ENCODE measurements around the gene CCDC40. TPM values are rescaled to one million over a fixed set of nuclear protein-coding genes. Genes with fewer than 3 reads are reported as not detected.

The CCDC40 gene
- total RNA-seq, 1 donor from 2014 or later = 29.6 TPM

DNA sequence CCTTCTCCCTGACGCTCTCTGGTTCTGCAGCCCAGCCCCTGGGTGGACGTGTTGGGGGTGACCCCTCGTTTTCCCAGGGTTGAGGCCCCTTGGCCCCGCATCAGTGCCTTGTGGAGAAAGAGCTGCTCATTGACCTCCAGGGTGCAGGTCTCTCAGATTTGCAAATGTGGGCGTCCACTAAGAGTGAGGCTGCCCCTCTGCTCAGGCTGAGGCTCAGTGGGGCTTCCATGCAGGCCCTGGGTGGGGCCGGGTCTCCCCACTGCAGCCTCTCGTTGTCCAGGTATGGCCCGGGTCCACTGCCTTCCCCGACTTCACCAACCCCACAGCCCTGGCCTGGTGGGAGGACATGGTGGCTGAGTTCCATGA lies 74.0 kb downstream of the CCDC40 start:
- Mint-ChIP-seq H3K9me3 (peaks cover 6% of the 10 kb centered on the region), H3K4me1 (ENCODE audit: unreplicated experiment) (peaks cover 8% of the 10 kb centered on the region), H3K27me3 (no peaks in the 10 kb centered on the region), H3K4me3 (no peak overlapping the region), H3K36me3 (no peaks in the 10 kb centered on the region), H3K27ac (no peak overlapping the region)
- DNase-seq (ENCODE audit: extremely low spot score, unreplicated experiment) = no peak
- TF ChIP-seq, protein P1, sequence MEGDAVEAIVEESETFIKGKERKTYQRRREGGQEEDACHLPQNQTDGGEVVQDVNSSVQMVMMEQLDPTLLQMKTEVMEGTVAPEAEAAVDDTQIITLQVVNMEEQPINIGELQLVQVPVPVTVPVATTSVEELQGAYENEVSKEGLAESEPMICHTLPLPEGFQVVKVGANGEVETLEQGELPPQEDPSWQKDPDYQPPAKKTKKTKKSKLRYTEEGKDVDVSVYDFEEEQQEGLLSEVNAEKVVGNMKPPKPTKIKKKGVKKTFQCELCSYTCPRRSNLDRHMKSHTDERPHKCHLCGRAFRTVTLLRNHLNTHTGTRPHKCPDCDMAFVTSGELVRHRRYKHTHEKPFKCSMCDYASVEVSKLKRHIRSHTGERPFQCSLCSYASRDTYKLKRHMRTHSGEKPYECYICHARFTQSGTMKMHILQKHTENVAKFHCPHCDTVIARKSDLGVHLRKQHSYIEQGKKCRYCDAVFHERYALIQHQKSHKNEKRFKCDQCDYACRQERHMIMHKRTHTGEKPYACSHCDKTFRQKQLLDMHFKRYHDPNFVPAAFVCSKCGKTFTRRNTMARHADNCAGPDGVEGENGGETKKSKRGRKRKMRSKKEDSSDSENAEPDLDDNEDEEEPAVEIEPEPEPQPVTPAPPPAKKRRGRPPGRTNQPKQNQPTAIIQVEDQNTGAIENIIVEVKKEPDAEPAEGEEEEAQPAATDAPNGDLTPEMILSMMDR (conservative IDR thresholded peaks at IDR 0.05) = no peak

DNA sequence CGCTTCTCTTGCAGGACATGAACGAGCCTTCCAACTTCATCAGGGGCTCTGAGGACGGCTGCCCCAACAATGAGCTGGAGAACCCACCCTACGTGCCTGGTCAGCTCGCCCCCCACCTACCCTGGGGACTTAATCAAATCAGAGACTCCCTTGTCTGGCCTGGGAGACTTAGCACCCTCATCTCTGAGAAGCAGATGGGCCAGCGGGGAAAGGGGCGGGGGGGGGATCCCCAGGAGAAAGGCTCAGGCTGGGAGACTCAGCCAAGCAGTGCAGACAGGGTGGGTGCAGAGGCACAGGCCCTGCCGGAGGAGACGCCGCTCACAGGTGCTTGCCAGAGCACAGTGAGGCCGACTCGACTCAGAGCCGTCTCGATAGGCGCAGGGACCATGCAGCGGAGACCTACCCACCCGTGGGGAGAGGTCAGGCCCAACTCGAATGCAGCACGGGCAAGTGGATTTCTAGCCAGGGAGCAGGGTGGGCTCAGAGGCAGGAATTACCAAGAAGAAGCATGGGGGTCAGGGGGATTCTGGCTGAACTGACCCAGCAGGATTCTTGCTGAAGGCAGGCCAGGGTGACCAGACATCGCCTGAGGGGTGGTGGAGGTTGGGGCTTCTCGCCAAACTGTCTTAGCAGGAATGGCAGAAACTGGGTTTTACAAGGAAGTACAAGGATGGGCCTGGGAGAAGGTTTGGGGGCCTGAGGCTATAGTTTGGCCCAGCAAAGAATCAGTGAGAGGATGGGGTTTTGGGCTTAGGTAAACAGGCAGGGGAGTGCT lies 74.7 kb downstream of the CCDC40 start:
- peaks cover 7% of the 10 kb centered on the region for H3K9me3 Mint-ChIP-seq
- no peaks in the 10 kb centered on the region for H3K36me3 Mint-ChIP-seq
- H3K27me3 Mint-ChIP-seq = no peaks in the 10 kb centered on the region
- no peak overlapping the region for H3K27ac Mint-ChIP-seq
- peaks cover 1% of the 10 kb centered on the region for H3K4me1 Mint-ChIP-seq (ENCODE audit: unreplicated experiment)
- no peak for DNase-seq (ENCODE audit: extremely low spot score, unreplicated experiment)
- TF ChIP-seq, protein P1 (conservative IDR thresholded peaks at IDR 0.05) = no peak
- no peak overlapping the region for H3K4me3 Mint-ChIP-seq

DNA sequence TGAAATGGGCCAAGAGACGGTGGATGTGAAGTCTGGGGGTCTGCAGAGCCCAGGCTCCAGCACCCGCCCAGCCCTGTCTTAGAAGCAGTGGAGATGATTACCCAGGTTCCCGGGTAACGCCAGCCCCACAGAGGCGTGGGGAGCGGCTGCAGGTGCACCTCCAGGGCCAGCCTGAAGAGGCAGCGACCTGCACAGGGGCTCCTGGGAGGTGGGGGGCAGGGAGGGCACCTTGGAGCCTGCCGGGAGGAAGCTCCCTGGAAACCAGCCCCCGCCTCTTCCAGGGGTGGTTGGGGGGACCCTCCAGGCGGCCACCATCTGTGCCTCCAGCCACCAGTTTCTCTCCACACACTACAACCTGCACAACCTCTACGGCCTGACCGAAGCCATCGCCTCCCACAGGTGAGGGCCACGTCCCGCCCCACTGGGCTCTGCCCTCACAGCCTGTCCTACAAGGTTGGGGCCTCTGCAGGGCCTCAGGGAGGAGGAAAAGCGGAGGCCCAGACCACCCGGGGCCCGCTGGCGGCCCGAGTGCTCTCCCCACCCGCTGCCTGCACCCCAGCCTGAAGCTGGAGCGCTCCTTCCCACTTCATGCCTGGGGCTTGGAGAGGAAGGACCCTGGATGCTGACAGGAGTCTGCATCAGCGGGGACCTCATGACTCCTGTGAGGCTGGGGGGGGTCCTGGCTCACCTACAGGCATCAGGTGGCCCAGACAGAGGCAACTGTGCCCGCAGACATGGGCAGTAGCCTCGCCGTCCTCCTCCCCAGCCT lies 75.4 kb downstream of the CCDC40 start:
- TF ChIP-seq, protein P1 (conservative IDR thresholded peaks at IDR 0.05) = no peak
- H3K27ac Mint-ChIP-seq = no peak overlapping the region
- DNase-seq (ENCODE audit: extremely low spot score, unreplicated experiment) = no peak
- no peak overlapping the region for H3K4me3 Mint-ChIP-seq
- no peaks in the 10 kb centered on the region for H3K27me3 Mint-ChIP-seq
- H3K9me3 Mint-ChIP-seq = peaks cover 7% of the 10 kb centered on the region
- H3K36me3 Mint-ChIP-seq = no peaks in the 10 kb centered on the region
- H3K4me1 Mint-ChIP-seq (ENCODE audit: unreplicated experiment) = peaks cover 5% of the 10 kb centered on the region

DNA sequence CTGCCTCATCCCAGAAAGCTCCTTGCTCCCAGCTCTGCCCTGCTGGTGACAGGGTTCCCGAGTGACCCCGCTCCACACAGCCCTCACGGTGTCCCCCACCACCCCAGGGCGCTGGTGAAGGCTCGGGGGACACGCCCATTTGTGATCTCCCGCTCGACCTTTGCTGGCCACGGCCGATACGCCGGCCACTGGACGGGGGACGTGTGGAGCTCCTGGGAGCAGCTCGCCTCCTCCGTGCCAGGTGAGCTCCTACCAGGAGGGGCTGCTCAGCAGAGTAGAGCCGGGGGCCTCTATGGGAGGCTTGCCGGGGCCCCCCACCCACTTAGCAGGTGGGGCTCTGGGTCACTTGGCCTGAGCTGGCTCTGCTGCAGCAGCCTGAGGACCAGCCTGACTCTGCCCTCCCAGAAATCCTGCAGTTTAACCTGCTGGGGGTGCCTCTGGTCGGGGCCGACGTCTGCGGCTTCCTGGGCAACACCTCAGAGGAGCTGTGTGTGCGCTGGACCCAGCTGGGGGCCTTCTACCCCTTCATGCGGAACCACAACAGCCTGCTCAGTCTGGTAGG lies 76.1 kb downstream of the CCDC40 start:
- TF ChIP-seq, protein P1 (conservative IDR thresholded peaks at IDR 0.05) = no peak
- no peaks in the 10 kb centered on the region for H3K27me3 Mint-ChIP-seq
- no peak for DNase-seq (ENCODE audit: extremely low spot score, unreplicated experiment)
- H3K36me3 Mint-ChIP-seq = no peaks in the 10 kb centered on the region
- no peak overlapping the region for H3K27ac Mint-ChIP-seq
- H3K9me3 Mint-ChIP-seq = peaks cover 7% of the 10 kb centered on the region
- H3K4me3 Mint-ChIP-seq = no peak overlapping the region
- peaks cover 5% of the 10 kb centered on the region for H3K4me1 Mint-ChIP-seq (ENCODE audit: unreplicated experiment)

DNA sequence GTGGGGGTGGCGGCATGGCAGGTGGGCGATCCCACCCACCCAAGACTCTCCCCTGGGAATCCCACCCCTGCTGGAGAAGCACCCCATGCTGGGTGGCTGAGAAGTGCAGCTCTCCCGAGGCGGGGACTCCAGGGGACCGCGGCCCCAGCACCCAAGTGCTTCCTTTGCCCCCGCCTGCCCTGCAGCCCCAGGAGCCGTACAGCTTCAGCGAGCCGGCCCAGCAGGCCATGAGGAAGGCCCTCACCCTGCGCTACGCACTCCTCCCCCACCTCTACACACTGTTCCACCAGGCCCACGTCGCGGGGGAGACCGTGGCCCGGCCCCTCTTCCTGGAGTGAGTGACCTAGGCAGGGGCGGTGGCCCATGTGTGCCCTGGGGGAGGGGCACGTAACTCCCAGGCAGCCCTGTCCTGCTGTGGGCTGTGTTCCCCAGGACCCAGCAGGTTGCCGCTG lies 76.6 kb downstream of the CCDC40 start:
- Mint-ChIP-seq H3K27me3 (no peaks in the 10 kb centered on the region), H3K4me3 (no peak overlapping the region), H3K36me3 (no peaks in the 10 kb centered on the region), H3K9me3 (peaks cover 7% of the 10 kb centered on the region), H3K27ac (no peak overlapping the region), H3K4me1 (ENCODE audit: unreplicated experiment) (peaks cover 5% of the 10 kb centered on the region)
- DNase-seq (ENCODE audit: extremely low spot score, unreplicated experiment) = no peak
- TF ChIP-seq, protein P1 (conservative IDR thresholded peaks at IDR 0.05) = no peak

All from type B pancreatic cell (in vitro differentiated cells).